ENCODE results near the gene ARMC9.

The ARMC9 gene

GRCh38 chr2:231410293-231411004 lies 212.0 kb downstream of the ARMC9 start:
- in situ Hi-C loops (cut with MboI; ENCODE audit: low sequenced_read_pairs) = no loop called here

- in situ Hi-C loops (cut with MboI; ENCODE audit: low sequenced_read_pairs) = no loop called here
Observed at GRCh38 chr2:231411237-231411636, 212.8 kb downstream of the ARMC9 start.

GRCh38 chr2:231411831-231412617 lies 213.6 kb downstream of the ARMC9 start:
- in situ Hi-C loops (cut with MboI; ENCODE audit: low sequenced_read_pairs) = no loop called here

- in situ Hi-C loops (cut with MboI; ENCODE audit: low sequenced_read_pairs) = no loop called here
Observed at GRCh38 chr2:231412618-231412963, 214.2 kb downstream of the ARMC9 start.

- in situ Hi-C loops (cut with MboI; ENCODE audit: low sequenced_read_pairs) = no loop called here
Observed at GRCh38 chr2:231413456-231413855, 215.0 kb downstream of the ARMC9 start.

- in situ Hi-C loops (cut with MboI; ENCODE audit: low sequenced_read_pairs) = no loop called here
Observed at GRCh38 chr2:231413921-231414476, 215.6 kb downstream of the ARMC9 start.

- in situ Hi-C loops (cut with MboI; ENCODE audit: low sequenced_read_pairs) = no loop called here
Observed at GRCh38 chr2:231415029-231415428, 216.6 kb downstream of the ARMC9 start.

GRCh38 chr2:231418820-231419640 lies 220.6 kb downstream of the ARMC9 start:
- in situ Hi-C loops (cut with MboI; ENCODE audit: low sequenced_read_pairs) = no loop called here

- in situ Hi-C loops (cut with MboI; ENCODE audit: low sequenced_read_pairs) = no loop called here
Observed at GRCh38 chr2:231421051-231421580, 222.7 kb downstream of the ARMC9 start.

- in situ Hi-C loops (cut with MboI; ENCODE audit: low sequenced_read_pairs) = no loop called here
Observed at GRCh38 chr2:231422056-231422455, 223.6 kb downstream of the ARMC9 start.

- in situ Hi-C loops (cut with MboI; ENCODE audit: low sequenced_read_pairs) = no loop called here
Observed at GRCh38 chr2:231423176-231423575, 224.7 kb downstream of the ARMC9 start.
